DOHH2 (cell line): Measurements from ENCODE around the gene DAPK2.

ENCODE experiments used
- H3F3A ChIP-seq: fragments of 200-600 bp; sonication (generic), shearing (Covaris generic); 2 replicates; pipeline ENCODE4 v1.6.0; 2016; ENCODE audit warnings: antibody characterized with exemption, mild to moderate bottlenecking; ENCODE audit not compliant: control insufficient read depth, insufficient read depth
- H3K27ac ChIP-seq: fragments of 200-600 bp; sonication (generic); 2 replicates; pipeline ENCODE4 v1.5.1; 2014; ENCODE audit warnings: low read depth, mild to moderate bottlenecking, low read length, moderate library complexity
- H3K27me3 ChIP-seq: fragments of 200-600 bp; sonication (generic); 2 replicates; pipeline ENCODE4 v1.6.1; 2014; ENCODE audit warnings: mild to moderate bottlenecking, low read length, mixed read lengths; ENCODE audit not compliant: control insufficient read depth
- H3K36me3 ChIP-seq: fragments of 200-600 bp; sonication (generic); 2 replicates; pipeline ENCODE4 v1.6.1; 2014; ENCODE audit warnings: mild to moderate bottlenecking, low read length, moderate library complexity, mixed read lengths; ENCODE audit not compliant: control insufficient read depth
- H3K4me1 ChIP-seq: fragments of 200-600 bp; sonication (generic); 2 replicates; pipeline ENCODE4 v1.6.1; 2014; ENCODE audit warnings: mild to moderate bottlenecking, low read length, mixed read lengths; ENCODE audit not compliant: control insufficient read depth
- H3K4me2 ChIP-seq: fragments of 200-600 bp; sonication (generic); 2 replicates; pipeline ENCODE4 v1.6.0; 2014; ENCODE audit warnings: mild to moderate bottlenecking, low read length, moderate library complexity
- H3K4me3 ChIP-seq: fragments of 200-600 bp; sonication (generic); 2 replicates; pipeline ENCODE4 v1.5.1; 2014; ENCODE audit warnings: mild to moderate bottlenecking, low read length, mixed read lengths
- H3K79me2 ChIP-seq: fragments of 200-600 bp; sonication (generic); 2 replicates; pipeline ENCODE4 v1.6.1; 2014; ENCODE audit warnings: mild to moderate bottlenecking, low read length, mixed read lengths; ENCODE audit not compliant: control insufficient read depth
- H3K9me2 ChIP-seq: fragments of 200-600 bp; sonication (generic); replicated peaks from 2 replicates; pipeline ENCODE4 v1.6.1; 2014; ENCODE audit warnings: mild to moderate bottlenecking, low read length, mixed read lengths; ENCODE audit not compliant: control insufficient read depth
- H3K9me3 ChIP-seq: fragments of 200-600 bp; sonication (generic); 2 replicates; pipeline ENCODE4 v1.6.1; 2014; ENCODE audit warnings: antibody characterized with exemption, low read length, mixed read lengths; ENCODE audit not compliant: control insufficient read depth, insufficient read depth
- H4K20me1 ChIP-seq: fragments of 200-600 bp; sonication (generic); 2 replicates; pipeline ENCODE4 v1.6.0; 2014; ENCODE audit warnings: low read depth, mild to moderate bottlenecking, antibody characterized with exemption, low read length, moderate library complexity; ENCODE audit not compliant: control insufficient read depth, insufficient read depth
- EZH2phosphoT487 ChIP-seq: fragments of 200-600 bp; sonication (generic); IDR thresholded peaks from 2 replicates; pipeline ENCODE4 v1.6.1; 2017; ENCODE audit warnings: borderline replicate concordance, mild to moderate bottlenecking, antibody characterized with exemption, low read length, moderate library complexity, mixed read lengths
- TF ChIP-seq, protein P1 (sequence below): fragments of 200-600 bp; sonication (generic); IDR thresholded peaks from one replicate; pipeline ENCODE4 v1.5.1; 2014; ENCODE audit warnings: antibody characterized with exemption, mild to moderate bottlenecking, low read depth, low read length; ENCODE audit not compliant: poor library complexity, severe bottlenecking

Gene DAPK2

DNA sequence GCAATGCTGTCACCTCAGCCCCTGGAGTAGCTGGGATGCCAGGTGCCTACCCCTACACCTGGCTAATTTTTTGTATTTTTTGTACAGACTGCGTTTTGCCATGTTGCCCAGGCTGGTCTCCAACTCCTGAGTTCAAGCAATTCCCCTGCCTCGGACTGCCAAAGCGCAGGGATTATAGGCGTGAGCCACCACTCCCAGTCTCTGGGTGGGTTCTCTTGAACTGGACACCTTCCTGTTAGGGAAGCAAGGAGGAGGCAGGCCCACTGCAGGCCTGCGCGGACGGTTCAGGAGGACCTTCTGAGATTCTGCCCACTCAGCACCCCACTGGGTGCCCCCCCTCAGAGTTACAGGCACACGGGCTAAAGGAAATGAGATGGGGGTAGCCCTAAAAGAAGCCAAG is 138.8 kb downstream of the DAPK2 start:
- Histone ChIP-seq H3K36me3 (no peaks in the 10 kb centered on the region), H3K27ac (no peak overlapping the region), H3K9me2 (no peaks in the 10 kb centered on the region), H3K27me3 (peaks cover under 1% of the 10 kb centered on the region; the same call in 1 of the 2 replicates), H3F3A (peaks cover 6% of the 10 kb centered on the region), H3K4me1 (peaks cover 34% of the 10 kb centered on the region), H3K4me2 (no peak overlapping the region), H3K79me2 (no peaks in the 10 kb centered on the region), H3K9me3 (no peaks in the 10 kb centered on the region), H3K4me3 (no peak overlapping the region), H4K20me1 (no peaks in the 10 kb centered on the region)
- TF ChIP-seq, protein P1, sequence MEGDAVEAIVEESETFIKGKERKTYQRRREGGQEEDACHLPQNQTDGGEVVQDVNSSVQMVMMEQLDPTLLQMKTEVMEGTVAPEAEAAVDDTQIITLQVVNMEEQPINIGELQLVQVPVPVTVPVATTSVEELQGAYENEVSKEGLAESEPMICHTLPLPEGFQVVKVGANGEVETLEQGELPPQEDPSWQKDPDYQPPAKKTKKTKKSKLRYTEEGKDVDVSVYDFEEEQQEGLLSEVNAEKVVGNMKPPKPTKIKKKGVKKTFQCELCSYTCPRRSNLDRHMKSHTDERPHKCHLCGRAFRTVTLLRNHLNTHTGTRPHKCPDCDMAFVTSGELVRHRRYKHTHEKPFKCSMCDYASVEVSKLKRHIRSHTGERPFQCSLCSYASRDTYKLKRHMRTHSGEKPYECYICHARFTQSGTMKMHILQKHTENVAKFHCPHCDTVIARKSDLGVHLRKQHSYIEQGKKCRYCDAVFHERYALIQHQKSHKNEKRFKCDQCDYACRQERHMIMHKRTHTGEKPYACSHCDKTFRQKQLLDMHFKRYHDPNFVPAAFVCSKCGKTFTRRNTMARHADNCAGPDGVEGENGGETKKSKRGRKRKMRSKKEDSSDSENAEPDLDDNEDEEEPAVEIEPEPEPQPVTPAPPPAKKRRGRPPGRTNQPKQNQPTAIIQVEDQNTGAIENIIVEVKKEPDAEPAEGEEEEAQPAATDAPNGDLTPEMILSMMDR, result no peak
- no peak for TF ChIP-seq EZH2phosphoT487

GRCh38 chr15:63906266-63906584 is 140.1 kb downstream of the DAPK2 start:
- H3K4me3 ChIP-seq, result no peak overlapping the region
- H3K4me1 ChIP-seq, result peaks cover 46% of the 10 kb centered on the region
- TF ChIP-seq EZH2phosphoT487, result no peak
- TF ChIP-seq, protein P1, result no peak
- H3K27me3 ChIP-seq, result no peaks in the 10 kb centered on the region
- no peak overlapping the region for H3K4me2 ChIP-seq
- H4K20me1 ChIP-seq, result no peaks in the 10 kb centered on the region
- H3K9me2 ChIP-seq, result no peaks in the 10 kb centered on the region
- H3F3A ChIP-seq, result peaks cover 6% of the 10 kb centered on the region
- H3K79me2 ChIP-seq, result no peaks in the 10 kb centered on the region
- no peak overlapping the region for H3K27ac ChIP-seq
- H3K9me3 ChIP-seq, result no peaks in the 10 kb centered on the region
- H3K36me3 ChIP-seq, result no peaks in the 10 kb centered on the region

DNA sequence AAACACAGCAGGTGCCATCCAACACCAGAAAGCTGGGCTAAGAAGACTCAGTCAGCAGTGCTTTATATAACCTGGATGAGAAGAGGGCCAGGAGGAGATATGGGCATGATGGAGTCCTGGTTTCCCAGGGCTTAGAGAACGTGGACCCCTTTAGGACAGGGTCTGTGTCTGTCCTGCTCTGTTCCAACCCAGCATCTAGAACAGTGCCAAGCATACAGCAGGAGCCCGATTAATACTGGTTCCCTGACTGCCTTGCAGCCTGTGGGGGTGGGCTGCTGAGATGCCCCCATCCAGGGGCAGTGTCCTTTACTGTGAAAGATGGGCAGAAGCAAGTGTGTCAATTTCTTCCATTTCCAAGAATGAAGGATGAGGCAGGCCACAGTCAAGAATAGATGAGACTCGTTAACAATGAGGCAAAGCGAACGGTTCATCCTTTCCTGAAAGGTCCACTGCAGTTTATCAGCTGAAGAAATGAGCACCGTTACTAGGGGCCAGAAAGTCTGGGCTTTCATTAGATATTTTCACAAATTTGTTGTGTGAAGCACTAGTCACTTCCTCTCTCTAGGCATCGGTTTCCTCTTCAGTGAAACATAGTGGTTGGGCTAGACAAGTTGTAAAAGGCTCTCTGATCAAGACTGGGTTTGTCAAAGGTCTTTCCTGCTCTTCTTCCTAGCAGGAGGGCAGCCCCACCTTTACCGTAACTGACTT is 140.6 kb downstream of the DAPK2 start:
- H3K9me2 ChIP-seq, result no peaks in the 10 kb centered on the region
- H3K27me3 ChIP-seq, result no peaks in the 10 kb centered on the region
- H3F3A ChIP-seq, result peaks cover 6% of the 10 kb centered on the region
- no peaks in the 10 kb centered on the region for H4K20me1 ChIP-seq
- no peak for TF ChIP-seq EZH2phosphoT487
- TF ChIP-seq, protein P1, result no peak
- no peak overlapping the region for H3K4me2 ChIP-seq
- H3K36me3 ChIP-seq, result no peaks in the 10 kb centered on the region
- no peaks in the 10 kb centered on the region for H3K79me2 ChIP-seq
- no peak overlapping the region for H3K4me3 ChIP-seq
- H3K27ac ChIP-seq, result no peak overlapping the region
- peaks cover 47% of the 10 kb centered on the region for H3K4me1 ChIP-seq
- H3K9me3 ChIP-seq, result no peaks in the 10 kb centered on the region
